GM23338 (cell line): ENCODE data around the gene PTPA. TPM values are rescaled to one million over a fixed set of nuclear protein-coding genes. Genes with fewer than 3 reads are reported as not detected.

Experiments used
- ATAC-seq: fragments of 200-7000 bp; cut with Tn5 transposase; 3 replicates; pipeline ENCODE4 v1.9.1; 2020
- DNase-seq: peaks from one replicate; pipeline ENCODE4 v3.0.0-alpha.2; 2015; ENCODE audit warnings: low spot score
- H2AFZ ChIP-seq: fragments of 200-600 bp; sonication (generic); 2 replicates; pipeline ENCODE4 v1.8.0; 2016; ENCODE audit warnings: antibody characterized with exemption, mild to moderate bottlenecking, moderate library complexity
- H3F3A ChIP-seq: fragments of 200-600 bp; sonication (generic); replicated peaks from 2 replicates; pipeline ENCODE4 v1.8.0; 2017; ENCODE audit warnings: antibody characterized with exemption, mixed run types, low read depth
- H3K27ac ChIP-seq: fragments of 200-600 bp; sonication (generic); 2 replicates; pipeline ENCODE4 v1.6.1; 2016; ENCODE audit warnings: low read depth
- H3K27me3 ChIP-seq: fragments of 200-600 bp; sonication (generic); 2 replicates; pipeline ENCODE4 v1.8.0; 2016; ENCODE audit warnings: mild to moderate bottlenecking, mixed run types, moderate library complexity; ENCODE audit not compliant: insufficient read depth
- H3K36me3 ChIP-seq: fragments of 200-600 bp; sonication (generic); 2 replicates; pipeline ENCODE4 v1.8.0; 2016; ENCODE audit warnings: mild to moderate bottlenecking; ENCODE audit not compliant: insufficient read depth
- H3K4me1 ChIP-seq: fragments of 200-600 bp; sonication (generic); 2 replicates; pipeline ENCODE4 v1.8.0; 2016; ENCODE audit warnings: mild to moderate bottlenecking, moderate library complexity; ENCODE audit not compliant: insufficient read depth
- H3K4me2 ChIP-seq: fragments of 200-600 bp; sonication (generic); 2 replicates; pipeline ENCODE4 v1.7.1; 2017; ENCODE audit warnings: mixed run types
- H3K4me3 ChIP-seq: fragments of 200-600 bp; sonication (generic); 2 replicates; pipeline ENCODE4 v1.6.1; 2016; ENCODE audit warnings: mixed run types
- H3K79me2 ChIP-seq: fragments of 200-600 bp; sonication (generic); replicated peaks from 2 replicates; pipeline ENCODE4 v1.8.0; 2017; ENCODE audit warnings: mild to moderate bottlenecking; ENCODE audit not compliant: insufficient read depth
- H3K9me2 ChIP-seq: fragments of 200-600 bp; sonication (generic); 2 replicates; pipeline ENCODE4 v1.8.0; 2017; ENCODE audit not compliant: insufficient read depth
- H4K20me1 ChIP-seq: fragments of 200-600 bp; sonication (generic); replicated peaks from 2 replicates; pipeline ENCODE4 v1.8.0; 2017; ENCODE audit warnings: mild to moderate bottlenecking; ENCODE audit not compliant: insufficient read depth
- H3K27ac Mint-ChIP-seq: 2 replicates; pipeline ENCODE4 v1.8.0; 2020; ENCODE audit warnings: inconsistent platforms, mild to moderate bottlenecking, moderate library complexity, mixed read lengths
- H3K27me3 Mint-ChIP-seq: 3 replicates; pipeline ENCODE4 v1.8.0; 2022; ENCODE audit warnings: low read depth, mild to moderate bottlenecking, moderate library complexity, mixed read lengths, inconsistent platforms; ENCODE audit not compliant: insufficient read depth, poor library complexity
- H3K36me3 Mint-ChIP-seq: 3 replicates; pipeline ENCODE4 v1.8.0; 2021; ENCODE audit warnings: low read depth, mild to moderate bottlenecking, inconsistent platforms, moderate library complexity, mixed read lengths
- H3K4me1 Mint-ChIP-seq: 3 replicates; pipeline ENCODE4 v1.8.0; 2020; ENCODE audit warnings: mild to moderate bottlenecking, inconsistent platforms, mixed read lengths
- H3K4me3 Mint-ChIP-seq: 3 replicates; pipeline ENCODE4 v1.8.0; 2021; ENCODE audit warnings: moderate library complexity, mild to moderate bottlenecking, inconsistent platforms, mixed read lengths
- H3K9me3 Mint-ChIP-seq: 3 replicates; pipeline ENCODE4 v1.8.0; 2020; ENCODE audit warnings: moderate library complexity, mild to moderate bottlenecking, inconsistent platforms, mixed read lengths
- CREB1 ChIP-seq: fragments of 250-450 bp; sonication (Bioruptor Pico); IDR thresholded peaks from 2 replicates; pipeline ENCODE4 v1.5.0; 2020; ENCODE audit warnings: low read depth, mild to moderate bottlenecking, moderate library complexity
- EZH2 ChIP-seq: fragments of 200-600 bp; sonication (generic); IDR thresholded peaks from one replicate; pipeline ENCODE4 v1.8.0; 2017; ENCODE audit warnings: antibody characterized with exemption, mild to moderate bottlenecking, low read depth; ENCODE audit not compliant: unreplicated experiment
- EZH2phosphoT487 ChIP-seq: fragments of 200-600 bp; sonication (generic); IDR thresholded peaks from one replicate; pipeline ENCODE4 v1.8.1; 2018; ENCODE audit warnings: antibody characterized with exemption; ENCODE audit not compliant: unreplicated experiment
- POLR2AphosphoS5 ChIP-seq: IDR thresholded peaks from 2 replicates; pipeline ENCODE4 v1.6.1; 2016; ENCODE audit warnings: antibody characterized with exemption, low read depth
- ZNF114 ChIP-seq: fragments of 250-450 bp; sonication (Bioruptor Pico); IDR thresholded peaks from 2 replicates; pipeline ENCODE4 v1.5.0; 2020; ENCODE audit warnings: mild to moderate bottlenecking, moderate library complexity
- polyA plus RNA-seq: library from polyadenylated mRNA; unstranded; fragments of >200 nt; fragmentation: Nextera tagmentation; extraction: Ambion mirVana; gene quantifications from 2 replicates; pipeline ENCODE4 v1.2.1, GENCODE V29; 2016
- total RNA-seq: library from RNA; depleted of rRNA; stranded (reverse); fragments of >200 nt; shearing (Covaris generic); gene quantifications from 2 replicates; pipeline ENCODE4 v1.2.3, GENCODE V29; 2014
- TF ChIP-seq, protein P1 (sequence below), 2 experiments: fragments of 200-600 bp in 1 of 2; sonication (generic) in 1 of 2; conservative IDR thresholded peaks; 2 replicates each; pipeline versions ENCODE4 v1.5.1 to v1.6.1; 2016 to 2017; ENCODE audit warnings: antibody characterized with exemption in 2 of 2, low read depth in 2 of 2, mild to moderate bottlenecking in 2 of 2, moderate library complexity in 1 of 2
- TF ChIP-seq, protein P2 (sequence below): IDR thresholded peaks from one replicate; pipeline ENCODE4 v1.6.1; 2018; ENCODE audit warnings: antibody characterized with exemption; ENCODE audit not compliant: unreplicated experiment

PTPA gene
- total and polyA plus RNA-seq, 2 experiments from 2014 or later, result 53.9 to 122 TPM

DNA sequence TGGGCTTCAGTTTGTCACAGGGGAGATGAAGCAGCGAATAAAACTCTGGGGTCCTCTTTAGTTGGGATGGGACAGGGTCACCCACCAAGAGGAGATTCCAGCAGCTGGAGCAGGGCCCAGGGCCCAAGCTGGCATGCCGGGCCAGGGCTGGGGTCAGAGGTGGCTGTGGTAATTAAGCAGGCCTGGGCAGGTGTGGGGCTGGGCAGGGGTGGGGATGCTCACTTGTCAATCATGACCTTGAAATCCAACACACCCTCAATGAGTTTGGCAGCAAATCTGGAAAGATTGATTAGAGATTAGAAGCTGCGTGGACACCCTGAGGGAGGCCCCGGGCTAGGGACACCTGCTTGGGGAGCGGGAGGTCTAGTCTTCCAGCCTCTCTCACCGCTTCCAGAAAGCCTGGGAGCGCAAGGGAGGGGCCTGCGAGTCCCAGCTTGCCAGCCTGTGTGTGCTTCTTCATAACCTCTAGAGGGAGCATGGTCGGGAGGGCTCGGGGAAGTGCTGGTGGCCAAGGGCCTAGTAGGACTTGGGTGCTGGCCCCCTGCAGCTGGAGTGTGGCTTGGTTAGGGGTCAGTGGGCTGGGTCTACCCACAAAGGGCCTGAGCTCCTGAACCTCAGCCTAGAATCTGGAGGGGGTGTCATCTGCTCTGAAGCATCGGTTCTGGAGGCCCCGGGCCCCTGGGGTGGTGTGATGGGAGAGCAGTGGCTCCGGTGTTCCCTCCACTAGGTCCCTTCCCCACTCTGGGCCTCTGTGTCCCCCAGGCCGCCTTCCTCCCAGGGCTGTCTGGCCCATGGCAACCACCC, 8.2 kb upstream of the PTPA start:
- Histone ChIP-seq H3K27ac (no peak overlapping the region), H4K20me1 (no peaks in the 10 kb centered on the region), H3K9me2 (no peaks in the 10 kb centered on the region), H2AFZ (no peak overlapping the region), H3K36me3 (no peaks in the 10 kb centered on the region), H3K4me3 (no peak overlapping the region), H3K27me3 (no peaks in the 10 kb centered on the region), H3F3A (no peaks in the 10 kb centered on the region), H3K4me2 (peak overlapping the region; percentile 31; the same call in 1 of the 2 replicates), H3K79me2 (no peaks in the 10 kb centered on the region), H3K4me1 (peaks cover 4% of the 10 kb centered on the region; the same call in 1 of the 2 replicates)
- no peaks in the 10 kb centered on the region for H3K9me3 Mint-ChIP-seq
- H3K4me1 Mint-ChIP-seq, result peaks cover 4% of the 10 kb centered on the region; the same call in 2 of the 3 replicates
- H3K27ac Mint-ChIP-seq, result no peak overlapping the region
- TF ChIP-seq, protein P1, sequence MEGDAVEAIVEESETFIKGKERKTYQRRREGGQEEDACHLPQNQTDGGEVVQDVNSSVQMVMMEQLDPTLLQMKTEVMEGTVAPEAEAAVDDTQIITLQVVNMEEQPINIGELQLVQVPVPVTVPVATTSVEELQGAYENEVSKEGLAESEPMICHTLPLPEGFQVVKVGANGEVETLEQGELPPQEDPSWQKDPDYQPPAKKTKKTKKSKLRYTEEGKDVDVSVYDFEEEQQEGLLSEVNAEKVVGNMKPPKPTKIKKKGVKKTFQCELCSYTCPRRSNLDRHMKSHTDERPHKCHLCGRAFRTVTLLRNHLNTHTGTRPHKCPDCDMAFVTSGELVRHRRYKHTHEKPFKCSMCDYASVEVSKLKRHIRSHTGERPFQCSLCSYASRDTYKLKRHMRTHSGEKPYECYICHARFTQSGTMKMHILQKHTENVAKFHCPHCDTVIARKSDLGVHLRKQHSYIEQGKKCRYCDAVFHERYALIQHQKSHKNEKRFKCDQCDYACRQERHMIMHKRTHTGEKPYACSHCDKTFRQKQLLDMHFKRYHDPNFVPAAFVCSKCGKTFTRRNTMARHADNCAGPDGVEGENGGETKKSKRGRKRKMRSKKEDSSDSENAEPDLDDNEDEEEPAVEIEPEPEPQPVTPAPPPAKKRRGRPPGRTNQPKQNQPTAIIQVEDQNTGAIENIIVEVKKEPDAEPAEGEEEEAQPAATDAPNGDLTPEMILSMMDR (conservative IDR thresholded peaks at IDR 0.05; ENCODE audit: low read depth in 2 of 2), result peak; percentile 74 to 79
- TF ChIP-seq POLR2AphosphoS5, result no peak
- peak; percentile 94 for ATAC-seq
- peak; percentile 91 for DNase-seq
- H3K36me3 Mint-ChIP-seq, result no peaks in the 10 kb centered on the region; the same call in 2 of the 3 replicates
- no peak overlapping the region for H3K4me3 Mint-ChIP-seq
- H3K27me3 Mint-ChIP-seq, result peaks cover 13% of the 10 kb centered on the region

DNA sequence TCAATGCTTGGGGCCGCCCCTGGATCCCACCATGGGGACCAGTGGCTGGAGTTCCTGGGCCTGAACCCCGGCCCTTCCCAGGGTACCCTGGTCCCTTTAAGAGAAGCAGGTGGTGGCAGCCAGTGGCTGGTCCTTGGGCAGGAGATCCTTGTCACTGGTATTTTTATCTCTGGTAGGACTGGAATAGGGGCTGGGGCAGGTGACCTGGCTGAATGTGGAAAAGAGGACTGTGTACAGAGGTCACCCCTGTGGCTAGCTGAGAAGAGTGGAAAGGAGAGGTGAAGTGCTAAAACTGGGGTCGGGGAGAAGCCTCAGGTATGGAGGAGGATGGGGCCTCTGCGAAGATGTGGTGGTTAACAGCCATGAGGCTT, 7.6 kb upstream of the PTPA start:
- H3K27me3 Mint-ChIP-seq, result peaks cover 13% of the 10 kb centered on the region
- H3K9me3 Mint-ChIP-seq, result no peaks in the 10 kb centered on the region
- H3K4me3 Mint-ChIP-seq, result no peak overlapping the region
- peaks cover 4% of the 10 kb centered on the region; the same call in 1 of the 2 replicates for H3K4me1 ChIP-seq
- ATAC-seq (no peak), DNase-seq (no peak)
- no peak overlapping the region for H3K4me3 ChIP-seq
- no peaks in the 10 kb centered on the region for H4K20me1 ChIP-seq
- H3K36me3 Mint-ChIP-seq, result no peaks in the 10 kb centered on the region; the same call in 2 of the 3 replicates
- no peak overlapping the region for H2AFZ ChIP-seq
- no peak overlapping the region for H3K27ac ChIP-seq
- H3K4me1 Mint-ChIP-seq, result peaks cover 4% of the 10 kb centered on the region; the same call in 2 of the 3 replicates
- no peaks in the 10 kb centered on the region for H3K9me2 ChIP-seq
- H3K4me2 ChIP-seq, result no peak overlapping the region
- H3K27ac Mint-ChIP-seq, result no peak overlapping the region; the same call in 1 of the 2 replicates
- no peaks in the 10 kb centered on the region for H3K36me3 ChIP-seq
- H3F3A ChIP-seq, result no peaks in the 10 kb centered on the region
- no peaks in the 10 kb centered on the region for H3K79me2 ChIP-seq
- no peaks in the 10 kb centered on the region for H3K27me3 ChIP-seq
- TF ChIP-seq EZH2 (no peak), POLR2AphosphoS5 (no peak), CREB1 (CRISPR knock-in tag) (no peak), EZH2phosphoT487 (no peak), ZNF114 (CRISPR knock-in tag) (no peak)
- TF ChIP-seq, protein P2, sequence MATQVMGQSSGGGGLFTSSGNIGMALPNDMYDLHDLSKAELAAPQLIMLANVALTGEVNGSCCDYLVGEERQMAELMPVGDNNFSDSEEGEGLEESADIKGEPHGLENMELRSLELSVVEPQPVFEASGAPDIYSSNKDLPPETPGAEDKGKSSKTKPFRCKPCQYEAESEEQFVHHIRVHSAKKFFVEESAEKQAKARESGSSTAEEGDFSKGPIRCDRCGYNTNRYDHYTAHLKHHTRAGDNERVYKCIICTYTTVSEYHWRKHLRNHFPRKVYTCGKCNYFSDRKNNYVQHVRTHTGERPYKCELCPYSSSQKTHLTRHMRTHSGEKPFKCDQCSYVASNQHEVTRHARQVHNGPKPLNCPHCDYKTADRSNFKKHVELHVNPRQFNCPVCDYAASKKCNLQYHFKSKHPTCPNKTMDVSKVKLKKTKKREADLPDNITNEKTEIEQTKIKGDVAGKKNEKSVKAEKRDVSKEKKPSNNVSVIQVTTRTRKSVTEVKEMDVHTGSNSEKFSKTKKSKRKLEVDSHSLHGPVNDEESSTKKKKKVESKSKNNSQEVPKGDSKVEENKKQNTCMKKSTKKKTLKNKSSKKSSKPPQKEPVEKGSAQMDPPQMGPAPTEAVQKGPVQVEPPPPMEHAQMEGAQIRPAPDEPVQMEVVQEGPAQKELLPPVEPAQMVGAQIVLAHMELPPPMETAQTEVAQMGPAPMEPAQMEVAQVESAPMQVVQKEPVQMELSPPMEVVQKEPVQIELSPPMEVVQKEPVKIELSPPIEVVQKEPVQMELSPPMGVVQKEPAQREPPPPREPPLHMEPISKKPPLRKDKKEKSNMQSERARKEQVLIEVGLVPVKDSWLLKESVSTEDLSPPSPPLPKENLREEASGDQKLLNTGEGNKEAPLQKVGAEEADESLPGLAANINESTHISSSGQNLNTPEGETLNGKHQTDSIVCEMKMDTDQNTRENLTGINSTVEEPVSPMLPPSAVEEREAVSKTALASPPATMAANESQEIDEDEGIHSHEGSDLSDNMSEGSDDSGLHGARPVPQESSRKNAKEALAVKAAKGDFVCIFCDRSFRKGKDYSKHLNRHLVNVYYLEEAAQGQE, result no peak
- TF ChIP-seq, protein P1 (conservative IDR thresholded peaks at IDR 0.05; ENCODE audit: low read depth in 2 of 2), result no peak
